ENCODE results near the gene PCGF1. TPM values are rescaled to one million over a fixed set of nuclear protein-coding genes. Genes with fewer than 3 reads are reported as not detected.

PCGF1 gene
- total and polyA plus RNA-seq, 2 of the 13 experiments (the other 11 are each of a cell fraction or from before 2014, with no cell fraction given) = 20.4 to 22.6 TPM

GRCh38 chr2:74507145-74507925 is at the start of gene PCGF1 (continued):
- TF ChIP-seq TEAD3 (CRISPR knock-in tag; optimal IDR thresholded peaks at IDR 0.05; ENCODE audit: borderline replicate concordance) (peak; percentile 66), ELF1 (CRISPR knock-in tag; IDR thresholded peaks at IDR 0.05) (peak; percentile 94), SMAD9 (CRISPR knock-in tag; IDR thresholded peaks at IDR 0.05) (peak; percentile 24; the same call in 1 of the 2 replicates), TCF7L2 (IDR thresholded peaks at IDR 0.05; ENCODE audit: low read depth, low read length) (no peak), ZXDC (CRISPR knock-in tag; IDR thresholded peaks at IDR 0.05) (no peak), RERE (CRISPR knock-in tag; IDR thresholded peaks at IDR 0.05; ENCODE audit: low read depth) (peak; percentile 41; the same call in 1 of the 2 replicates), IKZF4 (CRISPR knock-in tag; IDR thresholded peaks at IDR 0.05; ENCODE audit: borderline replicate concordance, low read depth, not compliant biosample characterization) (peak; percentile 41), KAT8 (CRISPR knock-in tag; IDR thresholded peaks at IDR 0.05) (peak; percentile 94), ATF7-NPFF (CRISPR knock-in tag; IDR thresholded peaks at IDR 0.05; ENCODE audit: low read depth) (peak; percentile 91), ZNF747 (CRISPR knock-in tag; IDR thresholded peaks at IDR 0.05; ENCODE audit: borderline replicate concordance) (peak; percentile 94; the same call in 1 of the 2 replicates), SMC3 (IDR thresholded peaks at IDR 0.05; ENCODE audit: low read length) (peak; percentile 35; the same call in 1 of the 2 replicates), ZNF770 (CRISPR knock-in tag; IDR thresholded peaks at IDR 0.05) (peak; percentile 8), CEBPG (CRISPR knock-in tag; IDR thresholded peaks at IDR 0.05) (peak; percentile 80), HIC2 (CRISPR knock-in tag; IDR thresholded peaks at IDR 0.05; ENCODE audit: low read depth) (0 out of 2 replicates have a peak, but pooled peaks have one; percentile 55), SNAI1 (CRISPR knock-in tag; IDR thresholded peaks at IDR 0.05; ENCODE audit: borderline replicate concordance) (0 out of 2 replicates have a peak, but pooled peaks have one; percentile 0), HES4 (CRISPR knock-in tag; IDR thresholded peaks at IDR 0.05; ENCODE audit: borderline replicate concordance) (peak; percentile 88; the same call in 1 of the 2 replicates), IKZF1 (IDR thresholded peaks at IDR 0.05) (no peak)
